Measurements from ENCODE around the gene RYR1. TPM values are rescaled to one million over a fixed set of nuclear protein-coding genes. Genes with fewer than 3 reads are reported as not detected.

Gene RYR1
- total RNA-seq, 2 donors from 2014 or later, result 0.33 to 1.0 TPM

GRCh38 chr19:38617764-38618589 is 184.5 kb downstream of the RYR1 start, which contains the start of gene MAP4K1:
Gene MAP4K1, minus strand, starts transcription at chr19:38617953. Its CDS starts 58 bp downstream, at chr19:38617895.
- H3K36me3 ChIP-seq (replicated peaks in 1 of 2; ENCODE audit: insufficient read depth in 1 of 2, low read depth in 2 of 2), result peaks cover 0 to 3% of the 10 kb centered on the region in 2 donors
- H3K4me1 ChIP-seq, result peaks cover 17% of the 10 kb centered on the region
- H3K4me3 ChIP-seq, result peak within 1 kb of the TSS; percentile 12 to 24
- no peaks in the 10 kb centered on the region for H3K27me3 ChIP-seq
- peak; percentile 27 to 44 (median 34) for DNase-seq
- peak within 1 kb of the TSS in 3 of 4 donors; percentile 59 to 78 (median 76) for H3K27ac ChIP-seq
- 32 to 76% methylated on average over 5 to 28 of the region's 28 CpGs for WGBS, 2 donors
- no peaks in the 10 kb centered on the region for H3K9me3 ChIP-seq
- intact Hi-C loops (cut with DNase I), result loop anchor here (10.0 kb wide), 1 partner anchor 223 kb away; no protein-coding TSS in a partner anchor
- TF ChIP-seq CTCF (IDR thresholded peaks at IDR 0.05) (no peak), POLR2A (IDR thresholded peaks at IDR 0.05) (no peak)
- ATAC-seq, result no peak

DNA sequence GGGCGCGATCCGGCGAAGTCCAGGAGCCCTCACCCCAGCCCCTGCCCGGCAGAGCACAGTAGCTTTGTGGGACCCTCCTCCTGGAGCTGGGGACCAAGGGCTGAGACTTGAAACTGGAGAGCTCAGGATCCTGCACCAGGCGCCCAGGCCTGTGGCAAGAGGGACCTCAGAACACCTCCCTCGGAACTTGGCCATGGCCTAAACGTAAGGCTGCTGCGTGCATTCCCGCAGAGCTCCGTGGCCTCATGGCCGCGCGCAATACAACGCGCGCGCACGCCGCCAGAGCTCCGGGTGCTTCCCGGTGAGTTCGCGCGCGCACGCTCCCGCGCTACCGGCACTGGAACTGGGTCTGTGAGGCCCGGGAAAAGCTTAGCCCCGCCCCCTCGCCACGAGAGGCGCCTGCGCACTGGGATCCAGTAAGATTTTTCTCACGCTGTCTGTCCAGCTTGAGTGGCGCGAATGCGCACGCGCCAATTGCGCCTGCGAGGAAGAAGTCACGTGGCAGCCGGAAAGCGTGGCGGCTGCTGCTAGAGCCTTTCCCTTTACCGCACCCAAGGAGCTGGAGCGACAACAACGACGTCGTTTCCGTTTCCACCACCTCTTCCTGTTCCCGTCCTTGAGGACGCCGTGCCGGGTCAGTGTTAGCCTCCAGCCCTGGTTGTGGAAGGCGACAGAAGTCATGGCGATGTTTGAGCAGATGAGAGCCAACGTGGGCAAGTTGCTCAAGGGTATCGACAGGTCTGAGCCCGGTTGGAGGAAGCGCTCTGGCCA is 185.3 kb downstream of the RYR1 start, which contains the start of gene EIF3K:
Gene EIF3K, plus strand, starts transcription at position 599 of the 771 bp plus-strand sequence. Its CDS starts 81 bp downstream, at position 680.
- TF ChIP-seq POLR2A (IDR thresholded peaks at IDR 0.05) (peak in 2 of 3 donors; percentile 76 to 77), CTCF (IDR thresholded peaks at IDR 0.05) (peak in 1 of 7 experiments; percentile 14)
- peaks cover 17% of the 10 kb centered on the region for H3K4me1 ChIP-seq
- no peaks in the 10 kb centered on the region for H3K27me3 ChIP-seq
- no peaks in the 10 kb centered on the region for H3K9me3 ChIP-seq
- intact Hi-C loops (cut with DNase I), result loop anchor here (10.0 kb wide), 1 partner anchor 224 kb away; no protein-coding TSS in a partner anchor
- DNase-seq, result peak; percentile 99
- peaks cover 0 to 8% of the 10 kb centered on the region in 2 donors for H3K36me3 ChIP-seq (replicated peaks in 1 of 2; ENCODE audit: insufficient read depth in 1 of 2, low read depth in 2 of 2)
- peak within 1 kb of the TSS; percentile 47 to 93 for H3K4me3 ChIP-seq
- ATAC-seq, result peak; percentile 98
- peak within 1 kb of the TSS; percentile 59 to 78 (median 76) for H3K27ac ChIP-seq
- WGBS, 2 donors, result 1% methylated on average over 16 to 64 of the region's 64 CpGs

DNA sequence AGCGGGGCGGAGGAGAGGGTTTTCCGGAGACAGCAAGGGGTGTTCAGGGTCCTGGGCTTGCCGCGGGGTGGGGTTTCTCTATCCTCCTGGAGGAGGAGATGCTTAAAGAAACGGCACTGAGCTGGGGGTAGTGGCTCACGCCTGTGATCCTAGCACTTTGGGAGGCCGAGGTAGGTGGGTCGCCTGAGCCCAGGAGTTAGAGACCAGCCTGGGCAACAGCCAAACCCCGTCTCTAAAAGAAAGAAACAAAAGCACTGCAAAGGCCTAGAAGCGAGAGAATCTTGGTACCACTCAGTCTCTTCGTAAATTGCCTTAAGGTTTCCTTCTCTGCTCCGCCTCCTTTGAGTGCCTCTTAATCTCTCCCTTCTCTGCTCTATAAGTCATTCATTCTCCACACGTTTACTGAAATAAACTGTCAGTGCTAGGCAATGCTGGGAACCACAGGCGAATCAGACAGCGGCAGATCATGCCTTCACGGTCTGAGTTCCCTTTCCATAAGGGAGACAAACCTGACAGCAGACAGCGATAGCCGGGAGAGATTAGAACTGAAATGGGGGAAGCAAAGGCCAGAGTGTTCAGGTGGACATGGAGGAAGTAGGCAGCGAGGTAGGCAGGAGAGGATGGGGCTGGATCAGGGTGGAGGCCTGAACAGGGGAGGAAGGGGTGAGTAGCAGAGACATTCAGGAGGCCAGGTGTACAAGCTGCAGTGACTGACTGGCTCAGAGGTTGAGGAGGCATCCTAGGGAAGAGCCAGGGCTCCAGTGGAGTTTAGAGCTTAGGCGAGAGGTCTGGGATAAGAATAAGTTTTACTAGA is 186.1 kb downstream of the RYR1 start:
- Histone ChIP-seq H3K27ac (peak overlapping the region; percentile 48 to 78 (median 76)), H3K9me3 (no peaks in the 10 kb centered on the region), H3K4me1 (peaks cover 17% of the 10 kb centered on the region), H3K27me3 (no peaks in the 10 kb centered on the region), H3K4me3 (peak overlapping the region; percentile 47 to 93), H3K36me3 (replicated peaks in 1 of 2; ENCODE audit: insufficient read depth in 1 of 2, low read depth in 2 of 2) (peaks cover 0 to 16% of the 10 kb centered on the region in 2 donors)
- 10 to 11% methylated on average over 21 of the region's 21 CpGs for WGBS, 2 donors
- intact Hi-C loops (cut with DNase I), result loop anchor here (10.0 kb wide), 1 partner anchor 225 kb away; no protein-coding TSS in a partner anchor
- TF ChIP-seq CTCF (IDR thresholded peaks at IDR 0.05) (no peak), POLR2A (IDR thresholded peaks at IDR 0.05) (no peak)
- ATAC-seq, result no peak
- DNase-seq, result no peak

GRCh38 chr19:38624822-38625221 is 191.3 kb downstream of the RYR1 start:
- Histone ChIP-seq H3K4me1 (peaks cover 6% of the 10 kb centered on the region), H3K36me3 (replicated peaks in 1 of 2; ENCODE audit: insufficient read depth in 1 of 2, low read depth in 2 of 2) (peaks cover 9 to 33% of the 10 kb centered on the region in 2 donors), H3K4me3 (no peak overlapping the region), H3K27ac (no peak overlapping the region), H3K9me3 (no peaks in the 10 kb centered on the region), H3K27me3 (no peaks in the 10 kb centered on the region)
- intact Hi-C loops (cut with DNase I), result no loop called here
- TF ChIP-seq CTCF (IDR thresholded peaks at IDR 0.05) (no peak), POLR2A (IDR thresholded peaks at IDR 0.05) (no peak)
- whole genome bisulfite sequencing, 2 donors, result 89% methylated on average over 3 of the region's 3 CpGs
- no peak for ATAC-seq
- DNase-seq, result no peak

Measured in body of pancreas (tissue), 4 donors.